GM21447 (cell line): Measurements from ENCODE around the gene WASF1.
"Not testable (repeated sequence)": the region's sequence is repeated elsewhere in the genome, so short reads cannot be mapped to it uniquely, and the experiment has no call there.

Experiments used
- ATAC-seq: cut with Tn5 transposase; IDR thresholded peaks from one replicate; pipeline ENCODE4 v1.9.1; 2021; ENCODE audit not compliant: unreplicated experiment

The WASF1 gene

GRCh38 chr6:110095101-110095500, 84.4 kb downstream of the WASF1 start:
- no peak for ATAC-seq

DNA sequence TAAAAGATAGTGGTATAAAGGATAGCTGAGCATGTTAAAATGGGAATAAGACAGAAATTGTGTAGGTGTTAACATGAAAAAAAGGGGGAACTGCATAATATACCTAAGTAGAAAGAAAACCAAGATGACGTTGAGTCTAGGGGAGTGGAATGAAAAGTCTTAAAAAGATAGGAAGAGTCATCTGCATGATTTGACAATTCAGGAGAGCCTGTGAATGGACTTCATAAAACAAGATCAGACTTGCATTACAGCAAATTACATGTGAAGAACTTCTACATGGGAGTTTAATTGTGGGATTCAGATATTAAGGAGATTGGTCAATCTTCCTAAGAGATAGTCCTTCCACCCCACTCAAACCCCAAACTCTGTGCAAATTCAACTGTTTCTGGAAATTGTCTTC, 85.5 kb downstream of the WASF1 start:
- ATAC-seq: no peak

GRCh38 chr6:110090876-110091275, 88.6 kb downstream of the WASF1 start:
- ATAC-seq: no peak

GRCh38 chr6:110089323-110089722, 90.1 kb downstream of the WASF1 start:
- ATAC-seq: no peak

- ATAC-seq: no peak
Measured at GRCh38 chr6:110085285-110085684, 94.2 kb downstream of the WASF1 start.

DNA sequence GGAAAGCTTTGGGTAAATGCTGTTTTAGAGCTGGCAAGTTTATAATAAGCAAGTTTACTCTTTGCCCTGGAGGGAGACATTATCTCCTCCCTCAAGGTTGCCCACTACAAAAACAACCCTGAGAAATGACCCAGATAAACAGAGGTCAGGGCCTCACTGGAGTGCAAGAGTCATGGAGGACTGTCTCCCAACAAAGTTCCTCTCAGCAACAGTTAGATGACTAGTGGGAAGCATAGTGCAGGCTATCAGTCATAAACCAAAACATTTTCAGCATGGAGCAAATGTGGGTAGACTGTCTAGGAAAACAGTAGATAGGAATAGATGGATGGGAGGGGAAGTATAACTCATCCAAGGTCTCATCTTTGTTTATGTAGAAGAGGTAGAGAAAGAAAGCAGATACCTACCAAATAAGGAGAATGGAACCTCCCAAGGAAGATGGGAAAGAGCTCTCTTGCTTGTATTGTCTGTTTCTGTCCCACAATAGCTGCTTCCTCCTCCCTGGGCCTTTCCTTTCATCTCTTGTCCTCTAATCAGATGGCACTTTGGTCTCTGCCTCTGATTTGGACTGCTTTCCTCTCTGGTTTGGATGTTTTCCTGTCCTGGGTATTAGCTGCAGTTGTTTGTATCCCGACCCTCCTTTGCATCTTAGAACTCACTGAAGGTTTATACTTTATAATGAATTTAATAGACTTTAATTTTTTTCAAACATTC, 95.4 kb downstream of the WASF1 start:
- ATAC-seq: no peak

- ATAC-seq: no peak
Measured at GRCh38 chr6:110075406-110075805, 104.1 kb downstream of the WASF1 start.

DNA sequence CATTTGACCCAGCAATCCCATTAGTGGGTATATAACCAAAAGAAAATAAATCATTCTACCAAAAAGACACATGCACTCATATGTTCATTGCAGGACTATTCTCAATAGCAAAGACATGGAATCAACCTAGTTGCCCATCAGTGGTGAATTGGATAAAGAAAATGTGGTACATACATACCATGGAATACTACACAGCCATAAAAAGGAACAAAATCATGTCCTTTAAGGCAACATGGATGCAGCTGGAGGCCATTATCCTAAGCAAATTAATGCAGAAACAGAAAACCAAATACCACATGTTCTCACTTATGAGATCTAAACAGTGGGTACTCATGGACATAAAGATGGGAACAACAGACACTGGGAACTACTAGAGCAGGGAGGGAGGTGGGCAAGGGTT, 106.0 kb downstream of the WASF1 start:
- ATAC-seq: not testable (repeated sequence)

- no peak for ATAC-seq
Measured at GRCh38 chr6:110068592-110068967, 110.9 kb downstream of the WASF1 start.

- ATAC-seq: no peak
Measured at GRCh38 chr6:110067837-110068591, 111.5 kb downstream of the WASF1 start.

- ATAC-seq: no peak
Measured at GRCh38 chr6:110064744-110065524, 114.5 kb downstream of the WASF1 start.

GRCh38 chr6:110063594-110064263, 115.7 kb downstream of the WASF1 start:
- no peak for ATAC-seq

DNA sequence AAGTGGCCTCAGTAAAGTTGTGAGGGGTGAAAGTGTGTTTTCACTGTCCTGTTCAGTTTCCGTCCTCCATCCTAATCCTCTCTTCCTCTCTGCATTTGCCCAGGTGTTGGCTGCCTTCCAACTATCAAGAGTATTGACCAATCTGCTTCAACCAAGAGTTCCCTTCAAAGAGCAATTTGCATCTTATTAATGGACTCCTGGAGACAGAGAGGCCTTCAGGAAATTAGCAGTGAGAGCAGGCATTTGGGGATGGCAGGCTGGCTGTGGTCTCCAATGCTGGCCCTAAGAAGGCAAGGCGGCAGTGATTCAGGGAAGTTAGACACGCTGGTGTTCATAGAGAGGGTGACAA, 124.1 kb downstream of the WASF1 start:
- ATAC-seq: no peak

GRCh38 chr6:110054664-110055386, 124.6 kb downstream of the WASF1 start:
- no peak for ATAC-seq

- ATAC-seq: no peak
Measured at GRCh38 chr6:110053395-110054240, 125.9 kb downstream of the WASF1 start.

DNA sequence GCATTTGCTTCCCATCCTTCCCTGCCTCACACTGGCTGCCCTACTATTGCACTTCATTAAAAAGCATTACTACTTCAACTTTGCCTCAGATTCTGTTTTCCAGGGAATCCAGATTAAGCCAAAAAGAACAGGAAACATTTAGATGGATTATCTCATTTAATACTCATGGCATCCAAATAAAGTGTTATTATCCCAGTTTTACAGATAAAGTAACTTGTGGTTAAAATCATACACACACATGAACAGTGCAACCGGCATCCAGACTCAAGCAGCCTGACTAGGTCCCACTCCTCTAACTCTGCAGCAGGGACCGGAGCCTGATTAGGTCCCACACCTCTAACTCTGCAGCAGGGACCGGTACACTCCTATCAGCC, 129.0 kb downstream of the WASF1 start:
- no peak for ATAC-seq
